Uterus (tissue), 4 donors: ENCODE results near the gene ERVH48-1. TPM values are rescaled to one million over a fixed set of nuclear protein-coding genes. Genes with fewer than 3 reads are reported as not detected.
"Not testable (repeated sequence)": the region's sequence is repeated elsewhere in the genome, so short reads cannot be mapped to it uniquely, and the experiment has no call there.

Source experiments
- DNase-seq, 2 donors: peaks; one replicate each; pipeline ENCODE4 v3.0.0-alpha.2; 2019 to 2020
- H3K27ac ChIP-seq, 2 donors: fragments of 200-600 bp; sonication (generic); 1 replicate in 1 of 2; 2 replicates in 1 of 2; pipeline ENCODE4 v1.5.1; 2016 to 2018
- H3K27me3 ChIP-seq, 2 donors: fragments of 200-600 bp; sonication (generic); one replicate each; pipeline ENCODE4 v1.5.1; 2018 to 2019; ENCODE audit warnings: control low read depth in 1 of 2
- H3K36me3 ChIP-seq, 2 donors: fragments of 200-600 bp; sonication (generic); one replicate each; pipeline ENCODE4 v1.5.1; 2019; ENCODE audit warnings: control low read depth in 1 of 2
- H3K4me1 ChIP-seq, 2 donors: fragments of 200-600 bp; sonication (generic); one replicate each; pipeline ENCODE4 v1.5.1; 2018 to 2019; ENCODE audit warnings: control low read depth in 1 of 2
- H3K4me3 ChIP-seq, 2 donors: fragments of 200-600 bp; sonication (generic); 1 replicate in 1 of 2; 2 replicates in 1 of 2; pipeline ENCODE4 v1.5.1; 2018 to 2019; ENCODE audit warnings: mild to moderate bottlenecking in 1 of 2
- H3K9me3 ChIP-seq, 2 donors: fragments of 200-600 bp; sonication (generic); one replicate each; pipeline ENCODE4 v1.5.1; 2019; ENCODE audit warnings: control low read depth in 1 of 2
- POLR2A ChIP-seq, 2 donors: fragments of 450-650 bp; IDR thresholded peaks; one replicate each; pipeline ENCODE4 v1.6.1; 2016; ENCODE audit warnings: antibody characterized with exemption in 2 of 2, mild to moderate bottlenecking in 1 of 2, moderate library complexity in 1 of 2
- intact Hi-C: fragments of 100-400 bp; cut with DNase I; formaldehyde crosslinking; loops from one replicate; pipeline ENCODE4 v1.15.1; 2023; ENCODE audit warnings: low total_unique reads
- total RNA-seq, 4 donors: library from RNA; depleted of rRNA in 3 of 4; stranded (reverse); fragments of >200 nt in 3 of 4; gene quantifications; one replicate each; pipeline versions ENCODE4 v1.1.0 to v1.2.4, GENCODE V29; 2014 to 2023
- TF ChIP-seq, protein P1 (sequence below), 4 experiments: fragments of 200-600 bp in 2 of 4; fragments of 450-650 bp in 2 of 4; sonication (generic) in 2 of 4; IDR thresholded peaks; one replicate each; pipeline ENCODE4 v1.5.1; 2016 to 2019; ENCODE audit warnings: antibody characterized with exemption in 4 of 4, mild to moderate bottlenecking in 2 of 4, moderate library complexity in 1 of 4
- donor health status: DM: yes; HTN: yes; CAD: no.

The ERVH48-1 gene
- total RNA-seq, 4 donors from 2014 or later, result not detected

- H3K27ac ChIP-seq, result no peak overlapping the region
- intact Hi-C loops, result no loop called here
- DNase-seq, result no peak
- H3K9me3 ChIP-seq, result no peaks in the 10 kb centered on the region
- H3K4me1 ChIP-seq, result no peaks in the 10 kb centered on the region
- no peaks in the 10 kb centered on the region for H3K27me3 ChIP-seq
- H3K36me3 ChIP-seq, result no peaks in the 10 kb centered on the region
- TF ChIP-seq, protein P1, sequence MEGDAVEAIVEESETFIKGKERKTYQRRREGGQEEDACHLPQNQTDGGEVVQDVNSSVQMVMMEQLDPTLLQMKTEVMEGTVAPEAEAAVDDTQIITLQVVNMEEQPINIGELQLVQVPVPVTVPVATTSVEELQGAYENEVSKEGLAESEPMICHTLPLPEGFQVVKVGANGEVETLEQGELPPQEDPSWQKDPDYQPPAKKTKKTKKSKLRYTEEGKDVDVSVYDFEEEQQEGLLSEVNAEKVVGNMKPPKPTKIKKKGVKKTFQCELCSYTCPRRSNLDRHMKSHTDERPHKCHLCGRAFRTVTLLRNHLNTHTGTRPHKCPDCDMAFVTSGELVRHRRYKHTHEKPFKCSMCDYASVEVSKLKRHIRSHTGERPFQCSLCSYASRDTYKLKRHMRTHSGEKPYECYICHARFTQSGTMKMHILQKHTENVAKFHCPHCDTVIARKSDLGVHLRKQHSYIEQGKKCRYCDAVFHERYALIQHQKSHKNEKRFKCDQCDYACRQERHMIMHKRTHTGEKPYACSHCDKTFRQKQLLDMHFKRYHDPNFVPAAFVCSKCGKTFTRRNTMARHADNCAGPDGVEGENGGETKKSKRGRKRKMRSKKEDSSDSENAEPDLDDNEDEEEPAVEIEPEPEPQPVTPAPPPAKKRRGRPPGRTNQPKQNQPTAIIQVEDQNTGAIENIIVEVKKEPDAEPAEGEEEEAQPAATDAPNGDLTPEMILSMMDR (IDR thresholded peaks at IDR 0.05), result no peak
- TF ChIP-seq POLR2A (IDR thresholded peaks at IDR 0.05), result no peak
- no peak overlapping the region for H3K4me3 ChIP-seq
Observed at GRCh38 chr21:42942244-42942643, 16.8 kb upstream of the ERVH48-1 start.

DNA sequence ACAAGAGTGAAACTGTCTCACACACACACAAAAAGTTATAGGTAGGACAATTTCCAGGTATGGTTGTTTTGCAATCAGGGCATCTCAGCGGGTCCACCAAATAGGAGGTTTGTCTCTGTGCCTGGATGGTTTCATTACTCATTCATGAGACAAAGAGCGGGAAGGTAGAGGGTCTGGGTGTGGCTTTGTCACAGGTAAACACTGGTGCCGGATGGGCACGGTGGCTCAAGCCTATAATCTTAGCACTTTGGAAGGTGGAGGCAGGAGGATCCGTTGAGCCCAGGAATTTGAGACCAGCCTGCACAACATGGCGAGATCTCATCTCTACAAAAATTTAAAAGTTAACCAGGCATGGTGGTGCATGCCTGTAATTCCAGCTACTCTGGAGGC lies 16.3 kb upstream of the ERVH48-1 start:
- Histone ChIP-seq H3K9me3 (no peaks in the 10 kb centered on the region), H3K27ac (no peak overlapping the region), H3K4me3 (no peak overlapping the region), H3K27me3 (no peaks in the 10 kb centered on the region), H3K36me3 (no peaks in the 10 kb centered on the region), H3K4me1 (no peaks in the 10 kb centered on the region)
- TF ChIP-seq POLR2A (IDR thresholded peaks at IDR 0.05), result no peak
- TF ChIP-seq, protein P1 (IDR thresholded peaks at IDR 0.05), result no peak
- intact Hi-C loops, result no loop called here
- DNase-seq, result no peak

DNA sequence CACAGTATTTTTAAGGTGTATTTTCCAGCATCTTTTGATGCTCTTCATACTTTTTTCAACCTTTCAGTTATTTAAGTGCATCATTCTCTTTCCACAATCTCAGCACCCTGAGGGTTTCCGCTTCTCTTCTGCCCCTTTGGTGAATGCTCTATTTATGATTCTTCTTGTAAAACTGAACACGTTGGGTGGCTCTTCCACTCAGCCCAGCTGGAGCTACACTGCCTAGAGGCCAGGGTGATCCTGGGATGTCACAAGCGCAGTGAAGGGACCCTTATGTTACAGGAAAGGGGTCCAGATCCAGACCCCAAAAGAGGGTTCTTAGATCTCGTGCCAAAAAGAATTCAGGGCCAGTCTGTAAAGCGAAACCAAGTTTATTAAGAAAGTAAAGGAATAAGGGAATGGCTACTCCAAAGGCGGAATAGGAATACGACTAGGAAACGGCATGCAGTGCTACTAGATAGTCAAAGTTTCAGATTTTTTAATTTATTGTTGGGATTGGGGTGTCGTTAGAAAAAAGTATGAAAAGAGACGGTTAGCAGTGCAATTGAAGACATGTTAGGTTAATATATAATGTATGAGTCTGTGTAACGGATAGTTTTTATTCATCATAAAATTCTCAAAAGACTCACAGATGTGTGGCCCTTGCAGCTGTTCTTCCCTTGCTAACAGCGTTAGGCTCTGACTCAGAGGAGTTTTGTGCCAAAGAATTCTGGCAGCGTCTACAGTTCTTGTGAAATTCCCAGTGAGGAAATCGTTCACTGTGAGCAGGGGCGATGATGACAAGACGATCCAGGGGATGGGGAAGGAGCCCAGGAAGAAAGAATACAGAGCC lies 14.4 kb upstream of the ERVH48-1 start:
- H3K4me3 ChIP-seq, result peak overlapping the region; percentile 6 to 12
- no peaks in the 10 kb centered on the region for H3K4me1 ChIP-seq
- intact Hi-C loops, result no loop called here
- TF ChIP-seq, protein P1 (IDR thresholded peaks at IDR 0.05), result no peak
- no peak for TF ChIP-seq POLR2A (IDR thresholded peaks at IDR 0.05)
- no peaks in the 10 kb centered on the region for H3K27me3 ChIP-seq
- H3K9me3 ChIP-seq, result no peaks in the 10 kb centered on the region
- H3K36me3 ChIP-seq, result no peaks in the 10 kb centered on the region
- peak overlapping the region; percentile 81 to 84 for H3K27ac ChIP-seq
- peak; percentile 90 to 95 for DNase-seq

- H3K4me3 ChIP-seq, H3K27ac ChIP-seq, H3K36me3 ChIP-seq, intact Hi-C loops, DNase-seq, H3K9me3 ChIP-seq, H3K4me1 ChIP-seq, H3K27me3 ChIP-seq: not testable (repeated sequence)
Observed at GRCh38 chr21:42938606-42938995, 13.2 kb upstream of the ERVH48-1 start.

- Histone ChIP-seq H3K36me3 (no peaks in the 10 kb centered on the region), H3K27ac (no peak overlapping the region), H3K4me3 (no peak overlapping the region), H3K4me1 (no peaks in the 10 kb centered on the region), H3K27me3 (no peaks in the 10 kb centered on the region), H3K9me3 (no peaks in the 10 kb centered on the region)
- intact Hi-C loops, result no loop called here
- TF ChIP-seq, protein P1 (IDR thresholded peaks at IDR 0.05), result no peak
- no peak for TF ChIP-seq POLR2A (IDR thresholded peaks at IDR 0.05)
- no peak for DNase-seq
Observed at GRCh38 chr21:42937960-42938605, 12.7 kb upstream of the ERVH48-1 start.

DNA sequence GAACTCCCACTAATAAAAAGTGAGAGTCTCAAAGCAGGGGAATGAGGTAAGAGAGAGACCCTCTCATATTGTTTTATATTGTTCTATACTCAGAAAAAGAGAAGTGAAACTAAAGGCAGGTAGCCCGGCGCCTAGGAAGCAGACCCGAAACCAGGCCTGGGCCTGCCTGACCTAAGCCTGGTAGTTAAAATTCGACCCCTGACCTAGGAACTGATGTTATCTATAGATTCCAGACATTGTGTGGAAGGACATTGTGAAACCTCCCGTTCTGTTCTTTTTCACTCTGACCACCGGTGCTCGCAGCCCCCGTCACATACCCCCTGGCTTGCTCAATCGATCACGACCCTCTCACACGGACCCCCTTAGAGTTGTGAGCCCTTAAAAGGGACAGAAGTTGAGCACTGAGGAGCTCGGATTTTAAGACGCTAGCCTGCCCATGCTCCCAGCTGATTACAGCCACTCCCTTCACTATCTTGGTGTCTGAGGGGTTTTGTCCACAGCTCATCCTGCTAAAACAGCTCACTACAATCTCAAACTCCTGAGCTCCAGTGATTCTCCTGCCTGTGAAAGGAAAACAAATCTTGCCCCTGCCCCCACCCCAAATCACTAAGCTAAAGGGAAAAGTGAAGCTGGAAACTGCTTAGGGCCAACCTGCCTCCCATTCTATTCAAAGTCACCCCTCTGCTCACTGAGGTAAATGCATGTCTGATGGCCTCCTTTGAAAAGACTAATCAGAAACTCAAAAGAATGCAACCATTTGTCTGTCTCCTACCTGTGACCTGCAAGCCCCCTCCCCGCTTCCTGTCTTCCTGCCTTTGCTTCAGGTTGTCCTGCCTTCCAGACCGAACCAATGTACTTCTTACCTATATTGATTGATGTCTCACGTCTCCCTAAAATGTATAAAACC lies 11.9 kb upstream of the ERVH48-1 start:
- H3K4me1 ChIP-seq, H3K36me3 ChIP-seq, DNase-seq, intact Hi-C loops, H3K27ac ChIP-seq, H3K27me3 ChIP-seq, H3K9me3 ChIP-seq, H3K4me3 ChIP-seq: not testable (repeated sequence)

GRCh38 chr21:42936360-42936759 lies 10.9 kb upstream of the ERVH48-1 start:
- H3K27me3 ChIP-seq, H3K9me3 ChIP-seq, H3K27ac ChIP-seq, intact Hi-C loops, H3K36me3 ChIP-seq, DNase-seq, H3K4me3 ChIP-seq, H3K4me1 ChIP-seq: not testable (repeated sequence)

DNA sequence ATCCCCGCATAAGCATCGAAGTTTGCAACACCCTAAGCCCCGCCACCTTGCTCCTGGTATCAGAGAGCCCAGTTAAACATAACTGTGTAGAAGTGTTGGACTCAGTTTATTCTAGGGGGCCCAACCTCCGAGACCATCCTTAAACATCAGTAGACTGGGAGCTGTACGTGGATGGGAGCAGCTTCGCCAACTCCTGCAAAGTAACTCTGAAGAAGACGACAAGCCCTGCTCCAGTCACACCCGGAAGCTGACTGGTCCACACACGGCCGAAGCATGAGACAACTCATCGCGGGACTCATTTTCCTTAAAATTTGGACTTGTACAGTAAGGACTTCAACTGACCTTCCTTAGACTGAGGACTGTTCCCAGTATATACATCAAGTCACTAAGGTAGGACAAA lies 8.5 kb upstream of the ERVH48-1 start:
- H3K27ac ChIP-seq, H3K9me3 ChIP-seq, H3K36me3 ChIP-seq, H3K4me1 ChIP-seq, H3K4me3 ChIP-seq, H3K27me3 ChIP-seq, intact Hi-C loops, DNase-seq: not testable (repeated sequence)
